Hepatocyte (in vitro differentiated cells): Measurements from ENCODE around the gene TRAPPC5. TPM values are rescaled to one million over a fixed set of nuclear protein-coding genes. Genes with fewer than 3 reads are reported as not detected.

Experiments
- DNase-seq: peaks from one replicate; pipeline ENCODE4 v3.0.0-alpha.2; 2016; ENCODE audit warnings: low spot score
- H2AFZ ChIP-seq: fragments of 200-600 bp; sonication (generic); 2 replicates; pipeline ENCODE4 v1.6.0; 2016; ENCODE audit warnings: antibody characterized with exemption, mild to moderate bottlenecking
- H3K27ac ChIP-seq: fragments of 200-600 bp; sonication (generic); 2 replicates; pipeline ENCODE4 v1.5.1; 2016; ENCODE audit warnings: mild to moderate bottlenecking
- H3K27me3 ChIP-seq: fragments of 200-600 bp; sonication (generic); 2 replicates; pipeline ENCODE4 v1.6.1; 2016
- H3K36me3 ChIP-seq: fragments of 200-600 bp; sonication (generic); replicated peaks from 2 replicates; pipeline ENCODE4 v1.5.1; 2016; ENCODE audit warnings: low read depth; ENCODE audit not compliant: insufficient read depth
- H3K4me1 ChIP-seq: fragments of 200-600 bp; sonication (generic); 2 replicates; pipeline ENCODE4 v1.5.1; 2016; ENCODE audit warnings: mild to moderate bottlenecking, moderate library complexity; ENCODE audit not compliant: insufficient read depth
- H3K4me2 ChIP-seq: fragments of 200-600 bp; sonication (generic); 2 replicates; pipeline ENCODE4 v1.6.0; 2016
- H3K4me3 ChIP-seq: fragments of 200-600 bp; sonication (generic); 2 replicates; pipeline ENCODE4 v1.5.1; 2016; ENCODE audit warnings: mild to moderate bottlenecking
- H3K79me2 ChIP-seq: fragments of 200-600 bp; sonication (generic); 2 replicates; pipeline ENCODE4 v1.6.0; 2017; ENCODE audit warnings: mild to moderate bottlenecking
- H3K9me2 ChIP-seq: fragments of 200-600 bp; sonication (generic); replicated peaks from 2 replicates; pipeline ENCODE4 v1.6.0; 2017; ENCODE audit warnings: mild to moderate bottlenecking; ENCODE audit not compliant: insufficient read depth
- H3K9me3 ChIP-seq: fragments of 200-600 bp; sonication (generic); 2 replicates; pipeline ENCODE4 v1.5.1; 2016; ENCODE audit warnings: low read depth, mild to moderate bottlenecking
- H4K20me1 ChIP-seq: fragments of 200-600 bp; sonication (generic); 2 replicates; pipeline ENCODE4 v1.6.0; 2016; ENCODE audit warnings: mild to moderate bottlenecking; ENCODE audit not compliant: insufficient read depth, poor library complexity, severe bottlenecking
- CTCF ChIP-seq: fragments of 200-600 bp; sonication (generic); IDR thresholded peaks from 2 replicates; pipeline ENCODE4 v1.5.1; 2016; ENCODE audit warnings: antibody characterized with exemption, mild to moderate bottlenecking; ENCODE audit not compliant: poor library complexity
- EZH2 ChIP-seq: fragments of 200-600 bp; sonication (generic); IDR thresholded peaks from 2 replicates; pipeline ENCODE4 v1.6.1; 2016; ENCODE audit warnings: antibody characterized with exemption, mild to moderate bottlenecking, borderline replicate concordance
- EZH2phosphoT487 ChIP-seq: fragments of 200-600 bp; sonication (generic); IDR thresholded peaks from one replicate; pipeline ENCODE4 v1.6.1; 2018; ENCODE audit warnings: antibody characterized with exemption, mild to moderate bottlenecking, low read depth, moderate library complexity; ENCODE audit not compliant: unreplicated experiment, severe bottlenecking
- WGBS: methylation state at CpG from one replicate; pipeline ENCODE4 v1.1.6; 2016; ENCODE audit warnings: low lambda C conversion rate; ENCODE audit errors: missing lambda C conversion rate; 5-methylcytosine and 5-hydroxymethylcytosine counted together
- polyA plus RNA-seq: library from polyadenylated mRNA; unstranded; fragments of >200 nt; fragmentation: Nextera tagmentation; extraction: Ambion mirVana; gene quantifications from 2 replicates; pipeline ENCODE4 v1.2.1, GENCODE V29; 2016
- total RNA-seq: library from RNA; depleted of rRNA; stranded (reverse); fragments of >200 nt; gene quantifications from 2 replicates; pipeline ENCODE4 v1.2.3, GENCODE V29; 2014

Gene TRAPPC5
- total and polyA plus RNA-seq, 2 experiments from 2014 or later = 80.4 to 175 TPM

GRCh38 chr19:7718668-7719067 lies 38.0 kb downstream of the TRAPPC5 start:
- H3K4me1 ChIP-seq = no peaks in the 10 kb centered on the region
- WGBS = 88% methylated on average over 8 of the region's 8 CpGs
- H3K27ac ChIP-seq = no peak overlapping the region
- no peak overlapping the region for H3K4me3 ChIP-seq
- no peaks in the 10 kb centered on the region for H3K9me2 ChIP-seq
- H3K27me3 ChIP-seq = peaks cover 3% of the 10 kb centered on the region
- TF ChIP-seq EZH2 = no peak
- no peak for TF ChIP-seq EZH2phosphoT487
- no peak for TF ChIP-seq CTCF
- H3K9me3 ChIP-seq = no peaks in the 10 kb centered on the region
- no peak overlapping the region for H3K4me2 ChIP-seq
- H3K79me2 ChIP-seq = no peaks in the 10 kb centered on the region
- H2AFZ ChIP-seq = no peak overlapping the region
- no peaks in the 10 kb centered on the region for H3K36me3 ChIP-seq
- no peak for DNase-seq
- H4K20me1 ChIP-seq = no peaks in the 10 kb centered on the region

GRCh38 chr19:7720351-7720750 lies 39.7 kb downstream of the TRAPPC5 start:
- Histone ChIP-seq H3K36me3 (no peaks in the 10 kb centered on the region), H3K9me2 (no peaks in the 10 kb centered on the region), H3K27ac (no peak overlapping the region), H3K9me3 (no peaks in the 10 kb centered on the region), H4K20me1 (no peaks in the 10 kb centered on the region), H3K4me2 (no peak overlapping the region), H3K4me1 (no peaks in the 10 kb centered on the region), H3K79me2 (no peaks in the 10 kb centered on the region), H3K27me3 (peaks cover 3% of the 10 kb centered on the region), H2AFZ (no peak overlapping the region), H3K4me3 (no peak overlapping the region)
- TF ChIP-seq CTCF = no peak
- no peak for TF ChIP-seq EZH2phosphoT487
- no peak for TF ChIP-seq EZH2
- 81% methylated on average over 6 of the region's 6 CpGs for WGBS
- no peak for DNase-seq

GRCh38 chr19:7722231-7722651 lies 41.6 kb downstream of the TRAPPC5 start:
- Histone ChIP-seq H3K79me2 (no peaks in the 10 kb centered on the region), H4K20me1 (no peaks in the 10 kb centered on the region), H3K9me2 (no peaks in the 10 kb centered on the region), H2AFZ (no peak overlapping the region), H3K9me3 (no peaks in the 10 kb centered on the region), H3K27me3 (peaks cover 3% of the 10 kb centered on the region), H3K27ac (no peak overlapping the region), H3K36me3 (no peaks in the 10 kb centered on the region), H3K4me2 (no peak overlapping the region), H3K4me1 (no peaks in the 10 kb centered on the region), H3K4me3 (no peak overlapping the region)
- TF ChIP-seq CTCF (no peak), EZH2phosphoT487 (no peak), EZH2 (no peak)
- no peak for DNase-seq
- WGBS = 66% methylated on average over 5 of the region's 5 CpGs

- Histone ChIP-seq H3K4me2 (no peak overlapping the region), H3K36me3 (no peaks in the 10 kb centered on the region), H3K79me2 (no peaks in the 10 kb centered on the region), H3K27me3 (peaks cover 37% of the 10 kb centered on the region), H3K9me2 (no peaks in the 10 kb centered on the region), H4K20me1 (no peaks in the 10 kb centered on the region), H2AFZ (no peak overlapping the region), H3K4me3 (no peak overlapping the region), H3K4me1 (no peaks in the 10 kb centered on the region), H3K9me3 (no peaks in the 10 kb centered on the region), H3K27ac (no peak overlapping the region)
- 65% methylated on average over 2 of the region's 2 CpGs for whole genome bisulfite sequencing
- no peak for DNase-seq
- TF ChIP-seq CTCF = no peak
- no peak for TF ChIP-seq EZH2phosphoT487
- no peak for TF ChIP-seq EZH2
Observed at GRCh38 chr19:7725791-7726190, 45.2 kb downstream of the TRAPPC5 start.
